Activated CD8-positive, alpha-beta memory T cell treated with anti-CD3 and anti-CD28 coated beads, Interleukin-2, amount 50 U/mL, for 1 hour (primary cell): ENCODE data around the gene KCNS3.
"Not testable (repeated sequence)": the region's sequence is repeated elsewhere in the genome, so short reads cannot be mapped to it uniquely, and the experiment has no call there.

Experiments
- DNase-seq: peaks from one replicate; pipeline ENCODE4 v3.0.0-alpha.2; 2020; ENCODE audit errors: extremely low read depth

KCNS3 gene

GRCh38 chr2:17943444-17943843 lies 65.0 kb downstream of the KCNS3 start:
- no peak for DNase-seq

- no peak for DNase-seq
These were observed 68.6 kb downstream of the KCNS3 start for GRCh38 chr2:17947113-17947512.

GRCh38 chr2:17950006-17950405 lies 71.5 kb downstream of the KCNS3 start:
- DNase-seq: no peak

GRCh38 chr2:17951563-17951962 lies 73.1 kb downstream of the KCNS3 start:
- no peak for DNase-seq

- DNase-seq: no peak
These were observed 80.1 kb downstream of the KCNS3 start for GRCh38 chr2:17958466-17959092.

- DNase-seq: no peak
These were observed 80.9 kb downstream of the KCNS3 start for GRCh38 chr2:17959356-17959755.

- DNase-seq: no peak
These were observed 81.4 kb downstream of the KCNS3 start for GRCh38 chr2:17959833-17960232.

- no peak for DNase-seq
These were observed 82.5 kb downstream of the KCNS3 start for GRCh38 chr2:17960925-17961324.

- no peak for DNase-seq
These were observed 83.3 kb downstream of the KCNS3 start for GRCh38 chr2:17961789-17962188.

GRCh38 chr2:17962876-17963275 lies 84.4 kb downstream of the KCNS3 start:
- DNase-seq: no peak

GRCh38 chr2:17963571-17963970 lies 85.1 kb downstream of the KCNS3 start:
- not testable (repeated sequence) for DNase-seq

- no peak for DNase-seq
These were observed 86.7 kb downstream of the KCNS3 start for GRCh38 chr2:17965196-17965595.

- DNase-seq: no peak
These were observed 88.3 kb downstream of the KCNS3 start for GRCh38 chr2:17966798-17967197.

GRCh38 chr2:17969661-17970060 lies 91.2 kb downstream of the KCNS3 start:
- no peak for DNase-seq

- no peak for DNase-seq
These were observed 93.2 kb downstream of the KCNS3 start for GRCh38 chr2:17971531-17972125.

GRCh38 chr2:17972991-17973390 lies 94.5 kb downstream of the KCNS3 start:
- DNase-seq: no peak

GRCh38 chr2:17975401-17975800 lies 96.9 kb downstream of the KCNS3 start:
- no peak for DNase-seq

GRCh38 chr2:17976871-17977746 lies 98.6 kb downstream of the KCNS3 start:
- no peak for DNase-seq

- DNase-seq: no peak
These were observed 101.2 kb downstream of the KCNS3 start for GRCh38 chr2:17979707-17980106.

- no peak for DNase-seq
These were observed 103.5 kb downstream of the KCNS3 start for GRCh38 chr2:17981936-17982335.
